ENCODE results near the gene HDAC6.

DNA sequence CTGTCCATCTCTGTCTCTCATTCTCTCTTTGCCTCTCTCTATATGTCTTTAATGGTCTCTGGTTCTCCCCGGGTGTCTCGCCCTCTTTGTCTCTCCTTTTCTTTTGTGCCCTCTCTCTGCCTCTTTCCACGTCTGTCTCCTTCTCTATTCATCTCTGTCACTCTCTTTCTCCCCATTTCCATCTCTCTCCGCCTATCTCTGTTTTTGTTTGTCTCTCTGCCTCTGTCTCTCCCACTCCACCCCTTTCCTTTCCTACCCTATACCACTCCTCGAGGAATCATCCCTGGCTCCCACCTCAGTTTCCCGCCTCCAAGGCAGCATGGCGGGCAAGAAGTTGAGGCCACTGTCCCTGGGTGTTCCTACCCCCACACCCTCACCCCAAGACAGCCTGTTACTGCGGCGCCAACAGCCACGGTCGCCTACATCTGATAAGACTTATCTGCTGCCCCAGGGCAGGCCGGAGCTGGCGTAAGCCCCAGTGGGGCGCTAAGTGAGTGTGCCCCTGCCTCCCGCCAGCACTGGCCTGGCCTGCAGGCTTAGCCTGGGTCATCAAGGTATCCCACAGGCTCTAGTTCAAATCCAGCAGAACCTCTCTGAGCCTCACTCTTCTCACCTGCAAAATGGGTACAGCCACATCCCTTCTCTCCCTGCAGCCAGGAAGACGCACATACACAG lies 16.2 kb upstream of the HDAC6 start:
- TF ChIP-seq, protein P1, sequence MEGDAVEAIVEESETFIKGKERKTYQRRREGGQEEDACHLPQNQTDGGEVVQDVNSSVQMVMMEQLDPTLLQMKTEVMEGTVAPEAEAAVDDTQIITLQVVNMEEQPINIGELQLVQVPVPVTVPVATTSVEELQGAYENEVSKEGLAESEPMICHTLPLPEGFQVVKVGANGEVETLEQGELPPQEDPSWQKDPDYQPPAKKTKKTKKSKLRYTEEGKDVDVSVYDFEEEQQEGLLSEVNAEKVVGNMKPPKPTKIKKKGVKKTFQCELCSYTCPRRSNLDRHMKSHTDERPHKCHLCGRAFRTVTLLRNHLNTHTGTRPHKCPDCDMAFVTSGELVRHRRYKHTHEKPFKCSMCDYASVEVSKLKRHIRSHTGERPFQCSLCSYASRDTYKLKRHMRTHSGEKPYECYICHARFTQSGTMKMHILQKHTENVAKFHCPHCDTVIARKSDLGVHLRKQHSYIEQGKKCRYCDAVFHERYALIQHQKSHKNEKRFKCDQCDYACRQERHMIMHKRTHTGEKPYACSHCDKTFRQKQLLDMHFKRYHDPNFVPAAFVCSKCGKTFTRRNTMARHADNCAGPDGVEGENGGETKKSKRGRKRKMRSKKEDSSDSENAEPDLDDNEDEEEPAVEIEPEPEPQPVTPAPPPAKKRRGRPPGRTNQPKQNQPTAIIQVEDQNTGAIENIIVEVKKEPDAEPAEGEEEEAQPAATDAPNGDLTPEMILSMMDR (conservative IDR thresholded peaks at IDR 0.05) = no peak
- no peak for TF ChIP-seq EZH2 (IDR thresholded peaks at IDR 0.05; ENCODE audit: low read depth)
